HEK293 (cell line): ENCODE measurements around the gene TBC1D24.

Experiments
- CTCF ChIA-PET: fragments of 350-600 bp; formaldehyde crosslinking; extraction: SDS; loops from one replicate; lab custom pipeline; 2021; ENCODE audit warnings: antibody characterized with exemption; lab: Yijun Ruan, JAX
- POLR2A ChIA-PET: fragments of 300-600 bp; formaldehyde crosslinking; extraction: SDS; loops from one replicate; lab custom pipeline; 2020; ENCODE audit warnings: antibody characterized with exemption, inconsistent platforms; lab: Yijun Ruan, JAX
- H3K27ac ChIP-seq: fragments of 200-500 bp; sonication (Bioruptor generic); 2 replicates; pipeline ENCODE4 v1.5.1; 2014; ENCODE audit warnings: low read depth, low read length, control low read depth, inconsistent platforms; ENCODE audit errors: extremely low read depth
- H3K36me3 ChIP-seq, 2 experiments: fragments of 200-500 bp in 1 of 2; sonication (Bioruptor generic) in 1 of 2; 1 replicate in 1 of 2; 2 replicates in 1 of 2; pipeline ENCODE4 v1.5.1; 2014 to 2017; ENCODE audit warnings: inconsistent platforms in 2 of 2, low read length in 2 of 2; ENCODE audit not compliant: control insufficient read depth in 2 of 2, insufficient read depth in 1 of 2
- H3K4me1 ChIP-seq: fragments of 200-500 bp; sonication (Bioruptor generic); 2 replicates; pipeline ENCODE4 v1.5.1; 2014; ENCODE audit warnings: mild to moderate bottlenecking, low read length, inconsistent platforms; ENCODE audit not compliant: control insufficient read depth, insufficient read depth
- H3K4me3 ChIP-seq: 2 replicates; pipeline ENCODE4 v1.5.1; 2011; ENCODE audit warnings: low read depth, mild to moderate bottlenecking, control low read depth, low read length, moderate library complexity
- H3K9me3 ChIP-seq: fragments of 200-500 bp; sonication (Bioruptor generic); 2 replicates; pipeline ENCODE4 v1.5.1; 2014; ENCODE audit warnings: low read depth, low read length, inconsistent platforms; ENCODE audit not compliant: control insufficient read depth, insufficient read depth
- GLI2 ChIP-seq: fragments of 450-650 bp; formaldehyde crosslinking; IDR thresholded peaks from 2 replicates; pipeline ENCODE4; 2017; ENCODE audit warnings: missing biosample characterization, missing genetic modification characterization, low read depth, borderline replicate concordance
- KLF7 ChIP-seq: fragments of 450-650 bp; formaldehyde crosslinking; IDR thresholded peaks from 2 replicates; pipeline ENCODE4 v1.5.1; 2016; ENCODE audit warnings: missing biosample characterization, missing genetic modification characterization, borderline replicate concordance
- PBX3 ChIP-seq: sonication (generic); formaldehyde crosslinking; IDR thresholded peaks from 2 replicates; pipeline ENCODE4 v1.8.1; 2022; ENCODE audit warnings: mild to moderate bottlenecking, moderate library complexity, missing genetic modification reagents
- SETDB1 ChIP-seq: IDR thresholded peaks from one replicate; pipeline ENCODE4 v1.6.1; 2017; ENCODE audit warnings: mild to moderate bottlenecking, low read length, moderate library complexity, mixed read lengths; ENCODE audit not compliant: insufficient read length
- TCF7L2 ChIP-seq: IDR thresholded peaks from 2 replicates; pipeline ENCODE4 v1.6.1; 2011; ENCODE audit warnings: low read depth, mild to moderate bottlenecking, inconsistent platforms, low read length, moderate library complexity, borderline replicate concordance
- ZBTB10 ChIP-seq: fragments of 450-650 bp; formaldehyde crosslinking; IDR thresholded peaks from 2 replicates; pipeline ENCODE4 v1.5.1; 2016; ENCODE audit warnings: missing biosample characterization, missing genetic modification characterization
- ZBTB49 ChIP-seq: fragments of 450-650 bp; formaldehyde crosslinking; IDR thresholded peaks from 2 replicates; pipeline ENCODE4 v1.5.1; 2016; ENCODE audit warnings: missing biosample characterization, missing genetic modification characterization, low read depth
- ZFHX2 ChIP-seq: fragments of 450-650 bp; formaldehyde crosslinking; conservative IDR thresholded peaks from 2 replicates; pipeline ENCODE4 v1.5.1; 2016; ENCODE audit warnings: missing biosample characterization, missing genetic modification characterization
- ZNF19 ChIP-seq: fragments of 450-650 bp; formaldehyde crosslinking; IDR thresholded peaks from 2 replicates; pipeline ENCODE4; 2016; ENCODE audit warnings: missing biosample characterization, missing genetic modification characterization, low read depth
- ZNF239 ChIP-seq: fragments of 450-650 bp; formaldehyde crosslinking; IDR thresholded peaks from 2 replicates; pipeline ENCODE4 v1.5.1; 2016; ENCODE audit warnings: missing biosample characterization, missing genetic modification characterization
- ZNF292 ChIP-seq: fragments of 450-650 bp; formaldehyde crosslinking; IDR thresholded peaks from 2 replicates; pipeline ENCODE4 v1.5.1; 2016; ENCODE audit warnings: low read depth, missing biosample characterization, missing genetic modification characterization, borderline replicate concordance
- ZNF311 ChIP-seq: fragments of 450-650 bp; formaldehyde crosslinking; IDR thresholded peaks from 2 replicates; pipeline ENCODE4 v1.5.1; 2017; ENCODE audit warnings: missing biosample characterization, missing genetic modification characterization, borderline replicate concordance
- ZNF324 ChIP-seq: fragments of 450-650 bp; formaldehyde crosslinking; IDR thresholded peaks from 2 replicates; pipeline ENCODE4 v1.5.1; 2016; ENCODE audit warnings: missing biosample characterization, missing genetic modification characterization
- ZNF544 ChIP-seq: fragments of 450-650 bp; formaldehyde crosslinking; IDR thresholded peaks from 2 replicates; pipeline ENCODE4 v1.5.0; 2017; ENCODE audit warnings: missing biosample characterization, missing genetic modification characterization
- ZNF664 ChIP-seq: fragments of 450-650 bp; formaldehyde crosslinking; IDR thresholded peaks from 2 replicates; pipeline ENCODE4 v1.5.1; 2016; ENCODE audit warnings: missing biosample characterization, missing genetic modification characterization
- ZNF692 ChIP-seq: fragments of 450-650 bp; formaldehyde crosslinking; IDR thresholded peaks from 2 replicates; pipeline ENCODE4 v1.5.1; 2016; ENCODE audit warnings: missing biosample characterization, missing genetic modification characterization

The TBC1D24 gene

GRCh38 chr16:2460916-2461315 is 14.0 kb upstream of the TBC1D24 start:
- H3K4me3 ChIP-seq: no peak overlapping the region; the same call in 1 of the 2 replicates
- H3K27ac ChIP-seq: peak overlapping the region; percentile 70; the same call in 1 of the 2 replicates
- H3K9me3 ChIP-seq: no peaks in the 10 kb centered on the region
- ChIA-PET CTCF (interaction anchor here (0.7 kb wide), 1 partner anchor 33 kb away, joined by 3 read pairs; no protein-coding TSS in a partner anchor), POLR2A (interaction anchor here (1.1 to 2.4 kb wide), 8 partner anchors 9 to 306 kb away, joined by 3 to 34 read pairs (median 6); partner anchors contain the start of genes AMDHD2, NTN3, TBC1D24 and TRAF7)
- H3K36me3 ChIP-seq: peaks cover 0 to 48% of the 10 kb centered on the region in 2 experiments; a peak in 1 of 3 replicates
- peaks cover 15% of the 10 kb centered on the region for H3K4me1 ChIP-seq
- TF ChIP-seq SETDB1 (no peak), ZBTB49 (tag by site-specific recombination) (no peak), ZBTB10 (tag by site-specific recombination) (no peak)

GRCh38 chr16:2462031-2462866 is 12.7 kb upstream of the TBC1D24 start:
- no peak overlapping the region for H3K27ac ChIP-seq
- ChIA-PET CTCF (no interaction called here), POLR2A (interaction anchor here (0.8 kb wide), 1 partner anchor 39 kb away, joined by 4 read pairs; no protein-coding TSS in a partner anchor)
- no peak overlapping the region for H3K4me3 ChIP-seq
- TF ChIP-seq ZNF311 (tag by site-specific recombination) (no peak), ZNF544 (tag by site-specific recombination) (no peak), ZNF19 (tag by site-specific recombination) (no peak), ZNF692 (tag by site-specific recombination) (peak; percentile 40; the same call in 1 of the 2 replicates), GLI2 (no peak), ZFHX2 (tag by site-specific recombination) (0 out of 2 replicates have a peak, but pooled peaks have one; percentile 6), ZNF239 (tag by site-specific recombination) (no peak), ZNF664 (tag by site-specific recombination) (no peak), ZNF324 (tag by site-specific recombination) (no peak), ZNF292 (tag by site-specific recombination) (no peak), TCF7L2 (no peak), PBX3 (CRISPR knock-in tag) (no peak), KLF7 (tag by site-specific recombination) (no peak)
- H3K9me3 ChIP-seq: no peaks in the 10 kb centered on the region
- H3K4me1 ChIP-seq: peaks cover 15% of the 10 kb centered on the region
- H3K36me3 ChIP-seq: peaks cover 0 to 35% of the 10 kb centered on the region in 2 experiments; a peak in 1 of 3 replicates
